Heart right ventricle (tissue), 16 donors: Measurements from ENCODE around the gene IFITM2. TPM values are rescaled to one million over a fixed set of nuclear protein-coding genes. Genes with fewer than 3 reads are reported as not detected.

Experiments used
- ATAC-seq, 8 donors: fragments of 200-7000 bp; cut with Tn5 transposase; one replicate each; pipeline ENCODE4 v1.9.1; 2020; ENCODE audit warnings: mild to moderate bottlenecking in 8 of 8, moderate library complexity in 8 of 8, moderate number of reproducible peaks in 1 of 8
- DNase-seq, 2 donors: peaks; one replicate each; pipeline ENCODE4 v3.0.0-alpha.2; 2020
- H3K27ac ChIP-seq, 10 donors: fragments of 200-600 bp; sonication (generic) in 2 of 10; one replicate each; pipeline versions ENCODE4 v1.5.0 to v1.8.0; 2020 to 2022; ENCODE audit warnings: mild to moderate bottlenecking in 3 of 10
- H3K27me3 ChIP-seq, 7 donors: fragments of 200-600 bp; one replicate each; pipeline ENCODE4 v1.8.0; 2021 to 2022; ENCODE audit warnings: mild to moderate bottlenecking in 2 of 7
- H3K36me3 ChIP-seq, 9 donors: fragments of 200-600 bp; sonication (generic) in 1 of 9; one replicate each; pipeline versions ENCODE4 v1.5.0 to v1.8.0; 2020 to 2022; ENCODE audit warnings: mild to moderate bottlenecking in 2 of 9
- H3K4me1 ChIP-seq, 9 donors: fragments of 200-600 bp; sonication (generic) in 1 of 9; one replicate each; pipeline versions ENCODE4 v1.5.0 to v1.8.0; 2020 to 2022; ENCODE audit warnings: mild to moderate bottlenecking in 4 of 9
- H3K4me3 ChIP-seq, 10 donors: fragments of 200-600 bp; sonication (generic) in 2 of 10; one replicate each; pipeline versions ENCODE4 v1.5.0 to v1.8.0; 2020 to 2022; ENCODE audit warnings: mild to moderate bottlenecking in 7 of 10, moderate library complexity in 2 of 10
- H3K9me3 ChIP-seq, 11 donors: fragments of 200-600 bp in 10 of 11; sonication (generic) in 2 of 11; one replicate each; pipeline versions ENCODE4 v1.5.0 to v1.8.0; 2013 to 2022; ENCODE audit warnings: mild to moderate bottlenecking in 2 of 11, control low read depth in 1 of 11, moderate library complexity in 1 of 11
- CTCF ChIP-seq, 9 donors: fragments of 200-600 bp; sonication (generic) in 2 of 9; IDR thresholded peaks; one replicate each; pipeline versions ENCODE4 v1.5.0 to v1.8.0; 2021 to 2022; ENCODE audit warnings: antibody characterized with exemption in 9 of 9, mild to moderate bottlenecking in 5 of 9, moderate library complexity in 1 of 9
- WGBS, 2 donors: extraction: QIAGEN DNeasy Blood & Tissue Kit; methylation state at CpG; one replicate each; pipeline ENCODE4 v1.1.7; 2013; ENCODE audit warnings: inconsistent platforms in 1 of 2; 5-methylcytosine and 5-hydroxymethylcytosine counted together
- intact Hi-C, 10 donors: fragments of 100-400 bp; cut with DNase I; formaldehyde crosslinking; loops; one replicate each; pipeline versions ENCODE4 v1.11.1 to v1.14.2; 2022
- polyA plus RNA-seq, 2 donors: library from polyadenylated mRNA; stranded (reverse); fragments of 200-250 nt; gene quantifications; one replicate each; pipeline ENCODE4 v1.2.3, GENCODE V29; 2013
- total RNA-seq, 10 donors: library from RNA; stranded (reverse); fragmentation: NEBNext Ultra II Directional in 3 of 10; extraction: Animal tissue kit (Norgen Biotek cat#: 25700) in 3 of 10; gene quantifications; one replicate each; pipeline versions ENCODE4 v1.2.1 to v1.2.4, GENCODE V29; 2021 to 2023
- donor health status: Arrhythmogenic right ventricular cardiomyopathy.
- donor health status: ischemic (EF 13 %, LVEDD 7.1; RV severe dilation, severe dysfunction).
- donor health status: healthy with polysubstance abuse.
- donor health status: DM: no; HTN: yes; CAD: no.
- donor health status: DM: no; HTN: no; CAD: no.
- donor health status: ischemic (EF 25% LVEDD 6.9; RV normal size, moderate dysfunction).
- donor health status: ischemic (EF 25% LVEDD 5.7; RV mildly dilated, moderate dysfunction).
- donor health status: healthy.
- donor health status: DM: yes; HTN: yes; CAD: no.
- donor health status: Ischemic cardiomyopathy.
- donor health status: ischemic (EF 35%, LVEDD 5.7; RV mildly dilated, moderate dysfunction).
- donor health status: nonischemic (EF 11% LVEDD 7.7; RV severe dilation, severe dysfunction).
- donor health status: DM: yes; HTN: yes; CAD: no.
- donor health status: PGD.
- donor health status: ischemic (EF 29% LVEDD 5.4; RV normal size, mild dysfunction).
- donor health status: nonischemic (EF 23%, LVEDD 6.1; RV moderate dilation, normal function).

Gene IFITM2
- total and polyA plus RNA-seq, 12 donors: 57.2 to 843 (median 163) TPM

- Histone ChIP-seq H3K9me3 (no peaks in the 10 kb centered on the region), H3K27me3 (peaks cover 0 to 43% (median 25%) of the 10 kb centered on the region in 7 donors), H3K4me3 (no peak overlapping the region), H3K27ac (no peak overlapping the region), H3K36me3 (no peaks in the 10 kb centered on the region), H3K4me1 (peaks cover 5 to 50% (median 22%) of the 10 kb centered on the region in 9 donors)
- no peak for DNase-seq
- intact Hi-C loops: loop anchor here in 4 of 10 donors (5.0 to 10.0 kb wide), 3 partner anchors 51 to 149 kb away; partner anchors contain the start of gene PTDSS2 (in 1 of the 4)
- no peak for TF ChIP-seq CTCF (IDR thresholded peaks at IDR 0.05)
- WGBS, 2 donors: 89 to 91% methylated on average over 12 of the region's 12 CpGs
- no peak for ATAC-seq
Measured at GRCh38 chr11:303363-303762, 4.3 kb upstream of the IFITM2 start.

GRCh38 chr11:304061-304506, 3.5 kb upstream of the IFITM2 start:
- peaks cover 5 to 46% (median 22%) of the 10 kb centered on the region in 9 donors for H3K4me1 ChIP-seq
- intact Hi-C loops: loop anchor here in 4 of 10 donors (5.0 to 10.0 kb wide), 3 partner anchors 51 to 148 kb away; partner anchors contain the start of gene PTDSS2 (in 1 of the 4)
- no peak overlapping the region for H3K27ac ChIP-seq
- H3K27me3 ChIP-seq: peaks cover 0 to 36% (median 17%) of the 10 kb centered on the region in 7 donors
- DNase-seq: no peak
- no peak for ATAC-seq
- no peaks in the 10 kb centered on the region for H3K9me3 ChIP-seq
- TF ChIP-seq CTCF (IDR thresholded peaks at IDR 0.05): no peak
- WGBS, 2 donors: 76 to 79% methylated on average over 52 of the region's 52 CpGs
- H3K36me3 ChIP-seq: peaks cover 0 to under 1% (median 0%) of the 10 kb centered on the region in 9 donors
- H3K4me3 ChIP-seq: no peak overlapping the region

- Histone ChIP-seq H3K4me1 (peaks cover 5 to 51% (median 25%) of the 10 kb centered on the region in 9 donors), H3K27ac (peak overlapping the region in 6 of 10 donors; percentile 15 to 97 (median 87)), H3K9me3 (no peaks in the 10 kb centered on the region), H3K4me3 (peak overlapping the region in 1 of 10 donors; percentile 9), H3K27me3 (peaks cover 0 to 25% (median 6%) of the 10 kb centered on the region in 7 donors), H3K36me3 (peaks cover 0 to 10% (median 0%) of the 10 kb centered on the region in 9 donors)
- intact Hi-C loops: loop anchor here in 5 of 10 donors (5.0 to 10.0 kb wide), 3 partner anchors 50 to 147 kb away; partner anchors contain the start of gene PTDSS2 (in 1 of the 5)
- DNase-seq (peak; percentile 58 to 79), ATAC-seq (peak in 5 of 8 donors; percentile 11 to 34 (median 24))
- 33 to 36% methylated on average over 19 of the region's 19 CpGs for WGBS, 2 donors
- TF ChIP-seq CTCF (IDR thresholded peaks at IDR 0.05): peak; percentile 47 to 79 (median 67)
Measured at GRCh38 chr11:304915-305843, 2.4 kb upstream of the IFITM2 start.

GRCh38 chr11:305844-306211, 1.8 kb upstream of the IFITM2 start:
- no peak for TF ChIP-seq CTCF (IDR thresholded peaks at IDR 0.05)
- ATAC-seq (no peak), DNase-seq (no peak)
- Histone ChIP-seq H3K27me3 (peaks cover 0 to 19% (median 4%) of the 10 kb centered on the region in 7 donors), H3K4me3 (no peak overlapping the region), H3K36me3 (peaks cover 0 to 10% (median 0%) of the 10 kb centered on the region in 9 donors), H3K27ac (peak overlapping the region in 8 of 10 donors; percentile 15 to 97 (median 88)), H3K9me3 (no peaks in the 10 kb centered on the region), H3K4me1 (peaks cover 5 to 47% (median 25%) of the 10 kb centered on the region in 9 donors)
- intact Hi-C loops: loop anchor here in 2 of 10 donors (5.0 to 10.0 kb wide), 2 partner anchors 49 to 51 kb away; no protein-coding TSS in a partner anchor
- 86 to 87% methylated on average over 10 of the region's 10 CpGs for WGBS, 2 donors
